Endothelial cell of umbilical vein (primary cell): ENCODE results near the gene TBC1D23. TPM values are rescaled to one million over a fixed set of nuclear protein-coding genes. Genes with fewer than 3 reads are reported as not detected.
"Not testable (repeated sequence)": the region's sequence is repeated elsewhere in the genome, so short reads cannot be mapped to it uniquely, and the experiment has no call there.

Source experiments
- BruUV-seq: library from RNA; stranded (reverse); fragments of 400-500 nt; replicated peaks from 2 replicates; lab custom pipeline; 2021; lab: Mats Ljungman, UMichigan
- CTCF ChIA-PET: fragments of 300-600, 350-600 bp; sonication (Branson Sonifier 250); formaldehyde crosslinking; loops from one replicate; lab custom pipeline; 2021; ENCODE audit warnings: antibody characterized with exemption, inconsistent platforms; lab: Charles Lee
- POLR2A ChIA-PET: fragments of 300-600, 350-600 bp; sonication (Branson Sonifier 250); formaldehyde crosslinking; loops from one replicate; lab custom pipeline; 2021; ENCODE audit warnings: antibody characterized with exemption, inconsistent platforms; lab: Charles Lee
- DNase-seq: peaks from one replicate; pipeline ENCODE4 v3.0.0-alpha.2; 2011; ENCODE audit warnings: low read depth, low spot score
- FAIRE-seq: peaks from 2 replicates; lab custom pipeline; 2011; peaks lifted over from hg19 to GRCh38; lab: Jason Lieb, UNC
- H2AFZ ChIP-seq: 2 replicates; pipeline ENCODE4 v1.6.0; 2012; ENCODE audit warnings: low read depth, low read length, control low read depth, inconsistent platforms
- H3K27ac ChIP-seq: 2 replicates; pipeline ENCODE4 v1.5.1; 2011; ENCODE audit warnings: low read depth, mild to moderate bottlenecking, control low read depth, low read length, moderate library complexity; ENCODE audit not compliant: insufficient read depth
- H3K27me3 ChIP-seq, 2 experiments: 2 replicates each; pipeline versions ENCODE4 v1.6.0 to v1.6.1; 2011; ENCODE audit warnings: low read length in 2 of 2, mixed read lengths in 1 of 2; ENCODE audit not compliant: control insufficient read depth in 2 of 2, insufficient read depth in 2 of 2
- H3K36me3 ChIP-seq, 2 experiments: 2 replicates in 1 of 2; 3 replicates in 1 of 2; pipeline ENCODE4 v1.5.1; 2011; ENCODE audit warnings: low read length in 2 of 2, mild to moderate bottlenecking in 1 of 2, moderate library complexity in 1 of 2; ENCODE audit not compliant: control insufficient read depth in 2 of 2, insufficient read depth in 2 of 2; ENCODE audit errors: extremely low read depth in 1 of 2
- H3K4me1 ChIP-seq: 3 replicates; pipeline ENCODE4 v1.5.1; 2011; ENCODE audit warnings: mild to moderate bottlenecking, low read length; ENCODE audit not compliant: control insufficient read depth, insufficient read depth; ENCODE audit errors: extremely low read depth
- H3K4me2 ChIP-seq: 2 replicates; pipeline ENCODE4 v1.6.1; 2011; ENCODE audit warnings: low read length, control low read depth, mixed read lengths; ENCODE audit not compliant: insufficient read depth
- H3K4me3 ChIP-seq, 3 experiments: fragments of 200-600 bp in 1 of 3; sonication (generic), shearing (Covaris generic) in 1 of 3; replicated peaks in 1 of 3; 2 replicates each; pipeline ENCODE4 v1.5.1; 2011 to 2016; ENCODE audit warnings: control low read depth in 3 of 3, low read length in 3 of 3, mild to moderate bottlenecking in 2 of 3, inconsistent platforms in 1 of 3, low read depth in 1 of 3, moderate library complexity in 1 of 3; ENCODE audit not compliant: insufficient read depth in 1 of 3
- H3K79me2 ChIP-seq: 2 replicates; pipeline ENCODE4 v1.6.0; 2012; ENCODE audit warnings: low read length, inconsistent platforms; ENCODE audit not compliant: control insufficient read depth, insufficient read depth
- H3K9ac ChIP-seq: replicated peaks from 2 replicates; pipeline ENCODE3; 2011; ENCODE audit warnings: low read length, control low read depth; ENCODE audit not compliant: insufficient read depth; ENCODE audit errors: extremely low read depth
- H3K9me1 ChIP-seq: replicated peaks from 3 replicates; pipeline ENCODE4 v1.6.0; 2011; ENCODE audit warnings: mild to moderate bottlenecking, low read length; ENCODE audit not compliant: control insufficient read depth, insufficient read depth; ENCODE audit errors: extremely low read depth
- H3K9me3 ChIP-seq: replicated peaks from 2 replicates; pipeline ENCODE4 v1.5.1; 2012; ENCODE audit warnings: low read length, inconsistent platforms; ENCODE audit not compliant: control insufficient read depth, insufficient read depth
- H4K20me1 ChIP-seq: replicated peaks from 2 replicates; pipeline ENCODE3; 2011; ENCODE audit warnings: mild to moderate bottlenecking, low read length; ENCODE audit not compliant: control insufficient read depth, insufficient read depth; ENCODE audit errors: extremely low read depth
- CTCF ChIP-seq, 2 donors: IDR thresholded peaks; 1 replicate in 1 of 2; 2 replicates in 1 of 2; pipeline ENCODE4 v1.5.1; 2011; ENCODE audit warnings: low read length in 2 of 2, mild to moderate bottlenecking in 2 of 2, moderate library complexity in 2 of 2, control low read depth in 1 of 2, inconsistent platforms in 1 of 2, low read depth in 1 of 2; ENCODE audit not compliant: insufficient read depth in 1 of 2; ENCODE audit errors: extremely low read depth in 1 of 2
- EZH2 ChIP-seq: IDR thresholded peaks from 2 replicates; pipeline ENCODE4 v1.6.1; 2012; ENCODE audit warnings: borderline replicate concordance, low read depth, mild to moderate bottlenecking, moderate library complexity, low read length, inconsistent platforms; ENCODE audit not compliant: severe bottlenecking
- JUN ChIP-seq: IDR thresholded peaks from 2 replicates; pipeline ENCODE4 v1.6.1; 2011; ENCODE audit warnings: borderline replicate concordance, low read depth; ENCODE audit not compliant: insufficient read length, insufficient read depth
- MAX ChIP-seq: IDR thresholded peaks from 2 replicates; pipeline ENCODE4 v1.6.1; 2011; ENCODE audit not compliant: insufficient read depth, insufficient read length
- MYC ChIP-seq: IDR thresholded peaks from one replicate; pipeline ENCODE4 v1.6.1; 2011; ENCODE audit warnings: mild to moderate bottlenecking, low read depth, low read length
- POLR2A ChIP-seq: IDR thresholded peaks from 2 replicates; pipeline ENCODE4 v1.6.1; 2012; ENCODE audit warnings: low read depth, mild to moderate bottlenecking, control low read depth, low read length
- POLR2AphosphoS5 ChIP-seq: IDR thresholded peaks from 2 replicates; pipeline ENCODE4 v1.6.1; 2012; ENCODE audit warnings: low read depth, mild to moderate bottlenecking, control low read depth, low read length, moderate library complexity; ENCODE audit not compliant: insufficient read depth
- dilution Hi-C: fragments of 300-500 bp; cut with MboI; formaldehyde crosslinking; loops from one replicate; pipeline ENCODE4 v1.15.0; 2019; ENCODE audit warnings: low sequenced_read_pairs; ENCODE audit not compliant: extremely low pct_ligation_motif_present
- intact Hi-C: fragments of 100-400 bp; cut with micrococcal nuclease; formaldehyde crosslinking; loops from one replicate; pipeline ENCODE4 v1.10.0; 2022
- polyA plus RNA-seq, 4 experiments: library from polyadenylated mRNA; depleted of rRNA in 3 of 4; stranded (reverse) in 3 of 4; unstranded in 1 of 4; fragments of >200 nt; gene quantifications; 2 replicates each; pipeline versions ENCODE4 v1.2.1 to v1.2.3, GENCODE V29; 2011 to 2012; ENCODE audit warnings: missing spikeins in 1 of 4
- total RNA-seq: library from RNA; stranded (reverse); gene quantifications from 2 replicates; pipeline ENCODE4 v1.2.3, GENCODE V29; 2021

Gene TBC1D23
- total and polyA plus RNA-seq, 2 donors (not counting 3 experiments of a cell fraction or from before 2014, with no cell fraction given): 10.3 to 34.8 TPM

GRCh38 chr3:100238599-100238998 is 22.2 kb upstream of the TBC1D23 start:
- Histone ChIP-seq H3K36me3 (no peaks in the 10 kb centered on the region), H3K9me3 (no peaks in the 10 kb centered on the region), H3K4me2 (no peak overlapping the region), H3K4me1 (no peaks in the 10 kb centered on the region), H3K27me3 (no peaks in the 10 kb centered on the region), H4K20me1 (no peaks in the 10 kb centered on the region), H3K27ac (no peak overlapping the region), H3K4me3 (no peak overlapping the region), H3K9me1 (no peaks in the 10 kb centered on the region), H3K79me2 (no peaks in the 10 kb centered on the region), H2AFZ (no peak overlapping the region), H3K9ac (no peak overlapping the region)
- dilution Hi-C loops: no loop called here
- BruUV-seq: no TSS peak
- no peak for FAIRE-seq
- CTCF ChIA-PET: no interaction called here
- no peak for DNase-seq
- POLR2A ChIA-PET: interaction anchor here (0.6 kb wide), 1 partner anchor 113 kb away, joined by 3 read pairs; no protein-coding TSS in a partner anchor
- intact Hi-C loops: no loop called here
- TF ChIP-seq POLR2A: no peak
- TF ChIP-seq POLR2AphosphoS5: no peak
- TF ChIP-seq MAX: no peak
- TF ChIP-seq JUN: no peak
- no peak for TF ChIP-seq MYC
- no peak for TF ChIP-seq CTCF (IDR thresholded peaks at IDR 0.05; ENCODE audit: extremely low read depth in 1 of 2, insufficient read depth in 1 of 2, low read depth in 1 of 2, low read length in 2 of 2)
- no peak for TF ChIP-seq EZH2

- DNase-seq, dilution Hi-C loops, H3K4me3 ChIP-seq, H3K4me1 ChIP-seq, H3K4me2 ChIP-seq, POLR2A ChIA-PET, H4K20me1 ChIP-seq, H3K9ac ChIP-seq, H3K79me2 ChIP-seq, H3K9me3 ChIP-seq, H2AFZ ChIP-seq, H3K27me3 ChIP-seq, CTCF ChIA-PET, BruUV-seq, H3K27ac ChIP-seq, H3K36me3 ChIP-seq, H3K9me1 ChIP-seq, intact Hi-C loops, FAIRE-seq: not testable (repeated sequence)
Measured at GRCh38 chr3:100242471-100242870, 18.3 kb upstream of the TBC1D23 start.
